Glomerular visceral epithelial cell (primary cell): Measurements from ENCODE around the gene MAB21L4.
A peak's percentile ranks its signal among the peaks of the same experiment; 100 is the strongest.
"Not testable (repeated sequence)": the region's sequence is repeated elsewhere in the genome, so short reads cannot be mapped to it uniquely, and the experiment has no call there.

Experiments
- DNase-seq: peaks from one replicate; pipeline ENCODE4 v3.0.0-alpha.2; 2016; ENCODE audit errors: extremely low spot score

The MAB21L4 gene

DNA sequence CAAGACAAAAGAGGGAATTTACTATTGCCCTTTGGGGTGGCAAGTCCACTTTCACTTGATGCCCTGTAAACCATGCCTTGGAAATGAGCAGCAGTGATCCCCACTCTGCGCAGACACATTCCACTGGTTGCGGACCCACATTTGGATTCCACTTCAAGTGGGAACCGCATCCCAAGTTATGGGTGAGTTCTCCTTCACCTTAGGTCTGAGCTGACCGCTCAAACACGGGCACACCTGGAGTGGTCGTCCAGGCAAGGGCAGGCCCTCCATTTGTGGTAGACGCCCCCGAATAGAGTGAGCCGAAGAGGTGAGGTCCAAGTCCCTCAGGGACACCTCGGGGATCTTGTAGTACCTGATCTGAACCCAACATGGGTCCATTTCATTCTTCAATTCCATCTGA lies 37.1 kb downstream of the MAB21L4 start:
- DNase-seq, result no peak

GRCh38 chr2:240858321-240858720 lies 37.6 kb downstream of the MAB21L4 start:
- DNase-seq, result no peak

DNA sequence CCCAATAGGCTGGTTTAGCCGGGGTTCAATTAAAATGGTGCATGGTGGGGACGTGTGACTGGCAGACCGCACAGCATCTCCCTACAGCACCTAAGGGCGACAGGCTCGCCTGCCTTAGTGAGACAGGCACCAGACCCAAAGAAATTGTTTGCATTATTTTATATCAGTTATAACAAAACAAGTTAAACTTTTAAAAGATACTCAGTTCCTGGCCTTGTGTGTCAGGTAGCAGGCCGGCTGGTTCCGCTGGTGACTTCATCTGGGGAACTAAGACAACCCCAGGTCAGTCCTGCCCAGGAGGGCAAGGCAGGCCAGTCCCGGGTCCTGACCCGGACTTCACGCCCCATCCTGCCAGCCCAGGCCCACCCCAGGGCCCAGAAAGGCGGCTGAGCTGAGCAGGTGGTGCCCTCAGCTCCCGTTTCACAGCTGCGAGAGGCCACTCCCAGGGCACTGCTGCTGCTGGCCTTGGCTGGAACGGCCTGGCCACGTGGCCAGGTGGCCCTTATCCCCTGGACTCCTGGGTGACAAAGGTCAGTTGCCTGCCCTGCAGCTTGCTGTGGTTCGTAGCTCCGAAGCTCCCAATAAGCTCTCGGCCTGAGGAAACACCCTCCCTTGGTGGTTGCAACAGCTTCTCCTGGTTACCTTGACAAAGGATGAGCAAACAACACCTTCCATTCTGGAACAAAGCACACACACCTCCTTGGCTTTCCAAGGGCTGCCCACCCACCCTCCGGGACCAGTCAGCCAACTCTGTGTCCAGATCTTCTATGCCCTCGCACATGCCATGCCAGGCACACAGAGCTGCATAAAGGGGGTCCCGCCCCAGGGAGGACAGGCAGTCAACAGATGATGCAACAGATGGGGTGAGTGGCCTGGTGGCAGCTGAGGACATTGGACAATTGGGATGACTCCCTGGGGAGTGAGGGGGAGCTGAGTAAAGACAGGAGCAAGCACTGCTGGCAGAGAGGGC lies 38.6 kb downstream of the MAB21L4 start:
- DNase-seq, result no peak

- DNase-seq, result no peak
Measured at GRCh38 chr2:240856151-240856980, 39.6 kb downstream of the MAB21L4 start.

DNA sequence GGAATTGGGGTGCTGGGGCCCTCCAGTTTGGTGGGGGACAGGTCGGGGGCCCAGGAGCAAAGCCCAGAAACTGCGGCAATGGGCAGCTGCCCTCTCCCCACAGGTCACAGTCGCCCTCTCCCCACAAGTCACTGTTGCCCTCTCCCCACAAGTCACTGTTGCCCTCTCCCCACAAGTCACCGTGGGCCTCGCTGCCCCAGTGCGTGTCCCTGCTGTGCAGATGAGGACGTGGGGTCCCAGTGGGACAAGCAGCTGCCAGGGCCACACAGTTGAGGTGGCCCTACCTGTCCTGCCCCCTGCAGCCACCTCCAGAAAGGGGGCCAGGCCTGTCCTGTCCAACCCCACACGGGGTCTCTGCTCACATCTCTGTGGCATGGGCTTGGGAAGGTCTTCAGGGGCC lies 40.3 kb downstream of the MAB21L4 start:
- DNase-seq, result no peak

GRCh38 chr2:240852671-240853314 lies 43.2 kb downstream of the MAB21L4 start:
- no peak for DNase-seq

DNA sequence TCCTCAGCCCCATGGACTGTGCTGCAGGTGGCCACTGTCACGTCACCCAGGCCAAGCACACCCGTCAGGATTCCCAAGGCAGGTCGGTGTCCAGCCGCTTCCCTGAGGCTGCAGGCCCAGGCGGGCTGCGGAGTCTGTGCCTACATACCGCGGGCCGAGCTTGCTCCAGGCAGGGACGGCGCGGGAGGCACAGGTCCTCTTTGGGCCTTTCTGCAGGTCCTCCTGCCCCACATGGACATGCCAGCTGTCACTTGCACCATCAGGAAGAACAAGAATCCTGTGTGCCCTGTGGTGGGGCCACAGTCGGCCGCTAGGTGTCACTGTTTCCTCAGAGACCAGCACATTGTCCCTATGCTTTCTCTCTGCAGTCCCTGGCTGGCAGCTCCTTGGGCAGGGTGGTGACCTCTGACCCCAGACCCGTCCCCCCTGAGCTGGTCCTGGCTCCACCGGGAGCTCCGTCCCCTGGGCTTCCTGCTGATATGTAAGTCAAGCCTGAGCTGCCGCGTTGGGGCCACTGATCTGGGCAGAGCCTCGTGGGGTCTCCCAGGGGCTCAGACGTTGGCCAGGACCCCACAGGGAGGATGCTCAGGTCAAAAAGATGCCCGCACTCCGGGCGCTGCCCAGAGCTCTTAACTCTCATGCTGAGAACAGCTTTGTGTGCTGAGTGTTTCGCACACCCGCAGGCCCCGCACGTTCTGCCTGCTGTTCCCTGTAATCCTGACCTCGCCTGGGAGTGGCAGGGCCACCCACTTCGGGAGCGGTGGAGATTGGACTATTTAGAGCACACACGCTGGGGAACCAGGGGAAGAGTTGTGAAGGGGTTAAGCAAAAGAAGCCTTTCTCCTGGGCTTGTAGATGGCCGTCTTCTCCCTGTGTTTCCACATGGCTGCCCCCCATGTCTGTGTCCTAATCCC lies 44.6 kb downstream of the MAB21L4 start:
- DNase-seq, result peak; percentile 74

DNA sequence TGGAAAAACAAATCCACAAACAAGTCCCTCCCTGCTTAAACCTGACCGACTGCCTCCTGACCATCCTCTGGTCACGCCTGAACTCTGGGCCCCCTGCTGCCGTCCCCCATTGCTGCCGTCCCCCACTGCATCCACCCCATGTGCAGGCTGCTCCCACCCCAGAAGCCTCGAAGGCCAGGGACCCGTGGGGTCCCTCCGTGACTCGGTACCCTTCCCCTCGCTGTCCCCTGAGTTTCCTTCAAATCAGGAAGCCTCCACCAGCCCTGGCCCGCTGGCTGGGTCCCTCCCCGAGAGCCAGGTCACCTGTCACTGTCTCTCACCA lies 45.2 kb downstream of the MAB21L4 start:
- no peak for DNase-seq

- no peak for DNase-seq
Measured at GRCh38 chr2:240850026-240850425, 45.9 kb downstream of the MAB21L4 start.

- DNase-seq, result no peak
Measured at GRCh38 chr2:240848900-240849680, 46.9 kb downstream of the MAB21L4 start.

- no peak for DNase-seq
Measured at GRCh38 chr2:240847817-240848216, 48.1 kb downstream of the MAB21L4 start.

DNA sequence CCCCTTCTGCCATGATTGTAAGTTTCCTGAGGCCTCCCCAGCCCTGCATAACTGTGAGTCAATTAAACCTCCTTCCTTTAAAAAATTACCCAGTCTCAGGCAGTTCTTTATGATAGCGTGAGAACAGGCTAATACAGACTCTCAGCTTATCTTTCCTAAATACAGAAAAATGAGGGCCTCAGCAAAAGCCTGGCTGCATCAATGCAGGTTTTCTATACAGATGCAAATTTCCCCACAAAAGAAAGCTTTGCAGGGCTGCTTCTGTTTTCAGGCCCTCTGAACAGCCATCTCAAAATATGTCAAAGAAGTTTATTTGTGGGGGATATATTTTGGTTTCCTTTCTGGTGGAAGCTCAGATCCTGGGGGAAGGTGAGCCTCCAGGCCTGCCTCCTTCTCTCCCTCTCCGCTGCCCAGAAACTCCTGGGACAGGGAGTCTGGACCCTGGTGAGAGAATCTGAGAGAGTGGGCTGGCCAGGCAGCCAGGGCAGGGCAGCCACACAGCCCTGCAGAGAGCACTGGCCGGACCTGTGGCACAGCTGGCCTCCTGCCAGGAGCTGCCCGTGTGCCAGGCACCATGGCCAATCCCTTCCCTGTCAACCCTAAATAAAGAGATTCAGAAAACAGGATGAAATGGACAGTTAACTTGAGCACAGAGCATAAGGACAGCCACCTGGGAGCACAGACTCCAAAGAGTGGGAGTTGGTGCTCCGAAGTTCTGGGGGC lies 48.9 kb downstream of the MAB21L4 start:
- no peak for DNase-seq

- not testable (repeated sequence) for DNase-seq
Measured at GRCh38 chr2:240846309-240846708, 49.6 kb downstream of the MAB21L4 start.

- DNase-seq, result peak; percentile 72
Measured at GRCh38 chr2:240840435-240841060, 55.4 kb downstream of the MAB21L4 start.

DNA sequence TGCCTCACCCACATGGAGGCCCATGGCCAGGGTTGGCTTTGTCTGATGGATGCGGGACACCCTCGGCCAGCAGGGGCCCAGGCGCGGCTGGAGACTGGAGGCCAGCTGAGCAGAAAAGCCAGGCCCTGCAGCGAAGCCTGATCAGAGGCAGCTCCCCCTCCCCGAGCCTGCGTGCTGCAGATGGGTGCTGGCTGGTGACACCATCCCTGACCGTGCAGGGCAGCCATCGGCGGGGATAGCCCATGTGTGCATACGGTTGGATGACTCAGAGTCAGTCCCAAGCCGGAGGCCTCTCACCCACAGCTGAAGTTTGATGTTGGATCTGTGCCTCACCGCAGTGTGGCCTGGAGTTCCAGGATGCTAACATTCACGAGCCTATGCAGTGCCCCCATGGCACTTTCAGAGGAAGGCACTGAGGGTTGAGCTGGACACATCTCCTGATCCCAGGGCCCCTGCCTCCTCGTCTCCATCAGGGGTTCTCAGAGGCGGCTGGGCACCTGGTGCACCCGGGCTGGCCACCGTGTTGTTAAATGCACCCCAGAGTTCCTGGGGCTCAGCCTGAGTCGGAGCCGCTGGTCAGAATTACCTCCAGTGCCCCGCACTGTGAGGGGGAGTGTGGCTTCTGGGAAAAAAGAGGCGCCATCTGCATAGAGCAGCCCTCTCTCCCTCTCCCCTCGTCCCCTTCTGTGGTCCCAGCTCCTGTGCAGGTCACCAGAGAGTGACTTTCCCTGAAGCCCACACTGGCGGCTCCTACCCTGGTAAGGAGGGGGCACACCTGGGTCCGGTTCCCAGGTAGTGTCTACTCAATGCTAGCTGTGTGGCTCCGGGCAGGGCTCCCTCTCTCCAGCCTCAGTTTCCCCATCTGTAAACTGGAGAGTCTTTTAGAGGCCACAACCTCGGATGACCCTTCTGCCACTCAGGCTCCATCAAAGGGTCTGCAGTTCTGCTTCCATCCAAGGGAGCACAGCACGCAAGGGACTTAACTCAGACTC lies 56.5 kb downstream of the MAB21L4 start:
- no peak for DNase-seq

DNA sequence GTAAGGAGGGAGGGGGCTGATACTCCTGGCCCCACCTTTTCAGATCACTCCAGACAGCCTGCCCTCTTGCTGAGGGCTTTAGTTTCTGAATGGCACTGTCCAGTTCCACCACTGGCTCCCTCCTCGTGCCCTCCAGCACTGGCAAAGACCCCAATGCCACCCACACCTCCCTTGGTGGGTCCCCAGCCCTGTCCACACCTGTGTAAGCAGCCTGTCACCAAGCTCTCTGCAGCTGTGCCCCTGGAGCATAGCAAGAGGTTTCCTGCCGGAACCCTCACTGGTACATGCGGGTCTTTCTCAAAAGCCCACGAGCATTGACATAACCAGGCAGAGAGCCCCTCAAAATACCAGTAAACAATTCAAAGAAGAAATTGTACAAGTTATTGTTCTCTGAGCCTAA lies 58.3 kb downstream of the MAB21L4 start:
- no peak for DNase-seq

DNA sequence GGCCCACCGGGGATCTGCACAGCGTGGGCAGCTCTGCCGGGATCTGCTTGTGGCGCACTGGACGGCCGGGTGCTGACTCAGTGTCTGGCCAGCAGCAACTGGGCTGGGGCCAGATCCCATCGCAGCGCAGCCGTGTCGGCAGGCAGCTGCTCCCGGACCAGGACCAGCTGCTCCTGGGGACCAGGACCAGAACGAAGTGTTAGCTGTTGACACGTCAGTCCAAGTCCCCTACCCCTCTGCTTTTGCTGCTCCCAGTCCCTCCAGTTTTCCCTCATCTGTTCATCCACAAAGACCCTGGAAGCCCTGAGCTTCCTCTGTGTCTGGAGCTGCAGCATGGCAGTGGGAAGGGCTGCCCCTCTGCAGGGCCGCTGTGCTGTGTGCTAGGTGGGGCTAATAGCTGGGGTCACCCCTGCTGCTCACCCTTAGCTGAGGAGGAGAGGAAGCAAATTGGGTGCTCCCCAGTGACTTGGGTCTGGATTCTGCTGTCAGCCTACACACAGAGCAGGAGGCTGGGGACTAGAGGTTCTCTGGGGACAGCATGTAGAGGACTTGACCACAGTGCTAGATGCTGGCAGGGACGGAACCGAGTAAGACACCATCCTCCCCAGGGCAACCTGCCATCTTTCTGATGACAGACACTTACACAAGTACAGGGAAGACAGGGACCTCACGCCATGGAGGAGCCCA lies 59.0 kb downstream of the MAB21L4 start:
- no peak for DNase-seq
